Adrenal gland (tissue), 5 donors: Measurements from ENCODE around the gene LGALS4.

Source experiments
- POLR2A ChIP-seq, 2 donors: fragments of 450-650 bp; IDR thresholded peaks; one replicate each; pipeline ENCODE4 v1.6.1; 2017; ENCODE audit warnings: antibody characterized with exemption in 2 of 2, mild to moderate bottlenecking in 2 of 2, moderate library complexity in 1 of 2
- TF ChIP-seq, protein P1 (sequence below), 6 experiments: fragments of 450-650 bp in 4 of 6; fragments of 200-600 bp in 2 of 6; sonication (generic) in 1 of 6; IDR thresholded peaks; 1 replicate in 5 of 6; 2 replicates in 1 of 6; pipeline versions ENCODE4 v1.5.1 to v1.8.0; 2016 to 2021; ENCODE audit warnings: antibody characterized with exemption in 6 of 6, mild to moderate bottlenecking in 2 of 6, moderate library complexity in 1 of 6
- donor health status: DM: no; HTN: no; CAD: no.

DNA sequence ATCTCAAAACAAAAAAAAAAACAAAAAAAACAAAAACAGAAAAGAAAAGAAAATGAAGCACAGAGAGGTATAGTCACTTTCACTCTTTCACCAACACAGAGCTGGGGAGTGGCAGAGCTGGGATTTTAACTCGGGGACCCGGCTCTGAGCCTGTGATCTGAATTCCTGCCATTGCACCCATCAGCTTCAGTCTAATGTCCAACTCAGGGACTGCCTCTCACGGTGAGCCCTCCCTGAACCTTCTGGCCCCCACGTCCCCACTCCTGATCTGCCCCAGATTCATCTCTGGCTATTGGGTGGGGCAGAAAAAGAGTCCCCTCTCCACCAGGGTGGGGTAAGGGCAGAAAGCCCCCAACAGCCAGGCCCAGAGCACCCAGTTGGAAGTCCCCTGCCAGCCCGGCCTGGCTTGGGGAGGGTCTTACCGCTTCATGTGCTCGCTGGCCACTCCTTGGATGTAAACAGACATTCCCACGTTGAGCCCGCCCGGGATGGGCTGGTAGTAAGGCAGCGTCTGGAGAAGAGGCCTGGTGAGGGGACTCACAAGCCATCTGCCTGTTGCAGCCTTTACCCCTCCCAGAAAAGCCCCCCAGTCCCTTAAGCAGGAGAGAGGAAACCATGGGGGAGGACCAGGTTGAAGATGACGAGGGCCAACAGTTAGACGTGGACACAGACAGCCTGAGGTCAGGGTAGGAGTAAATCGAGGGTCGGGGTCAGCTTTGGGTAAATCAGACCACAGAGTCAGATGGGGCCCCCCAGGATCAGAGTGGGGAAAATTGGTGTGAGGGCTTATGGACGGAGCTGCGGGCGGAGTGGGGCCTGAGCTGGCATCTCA, 520 bp downstream of the LGALS4 start:
- TF ChIP-seq, protein P1, sequence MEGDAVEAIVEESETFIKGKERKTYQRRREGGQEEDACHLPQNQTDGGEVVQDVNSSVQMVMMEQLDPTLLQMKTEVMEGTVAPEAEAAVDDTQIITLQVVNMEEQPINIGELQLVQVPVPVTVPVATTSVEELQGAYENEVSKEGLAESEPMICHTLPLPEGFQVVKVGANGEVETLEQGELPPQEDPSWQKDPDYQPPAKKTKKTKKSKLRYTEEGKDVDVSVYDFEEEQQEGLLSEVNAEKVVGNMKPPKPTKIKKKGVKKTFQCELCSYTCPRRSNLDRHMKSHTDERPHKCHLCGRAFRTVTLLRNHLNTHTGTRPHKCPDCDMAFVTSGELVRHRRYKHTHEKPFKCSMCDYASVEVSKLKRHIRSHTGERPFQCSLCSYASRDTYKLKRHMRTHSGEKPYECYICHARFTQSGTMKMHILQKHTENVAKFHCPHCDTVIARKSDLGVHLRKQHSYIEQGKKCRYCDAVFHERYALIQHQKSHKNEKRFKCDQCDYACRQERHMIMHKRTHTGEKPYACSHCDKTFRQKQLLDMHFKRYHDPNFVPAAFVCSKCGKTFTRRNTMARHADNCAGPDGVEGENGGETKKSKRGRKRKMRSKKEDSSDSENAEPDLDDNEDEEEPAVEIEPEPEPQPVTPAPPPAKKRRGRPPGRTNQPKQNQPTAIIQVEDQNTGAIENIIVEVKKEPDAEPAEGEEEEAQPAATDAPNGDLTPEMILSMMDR (IDR thresholded peaks at IDR 0.05): no peak
- TF ChIP-seq POLR2A (IDR thresholded peaks at IDR 0.05): no peak
